K562 treated with DMSO at 1 percent for 4 hours (cell line): ENCODE results near the gene MYO1D. TPM values are rescaled to one million over a fixed set of nuclear protein-coding genes. Genes with fewer than 3 reads are reported as not detected.

Source experiments
- total RNA-seq: library from RNA; unstranded; fragments of 300-600 nt; gene quantifications from 2 replicates; pipeline ENCODE4 v1.2.3, GENCODE V29; 2022; ENCODE audit not compliant: insufficient read depth

MYO1D gene
- 43.5 and 48.5 TPM in 2 replicates for total RNA-seq

DNA sequence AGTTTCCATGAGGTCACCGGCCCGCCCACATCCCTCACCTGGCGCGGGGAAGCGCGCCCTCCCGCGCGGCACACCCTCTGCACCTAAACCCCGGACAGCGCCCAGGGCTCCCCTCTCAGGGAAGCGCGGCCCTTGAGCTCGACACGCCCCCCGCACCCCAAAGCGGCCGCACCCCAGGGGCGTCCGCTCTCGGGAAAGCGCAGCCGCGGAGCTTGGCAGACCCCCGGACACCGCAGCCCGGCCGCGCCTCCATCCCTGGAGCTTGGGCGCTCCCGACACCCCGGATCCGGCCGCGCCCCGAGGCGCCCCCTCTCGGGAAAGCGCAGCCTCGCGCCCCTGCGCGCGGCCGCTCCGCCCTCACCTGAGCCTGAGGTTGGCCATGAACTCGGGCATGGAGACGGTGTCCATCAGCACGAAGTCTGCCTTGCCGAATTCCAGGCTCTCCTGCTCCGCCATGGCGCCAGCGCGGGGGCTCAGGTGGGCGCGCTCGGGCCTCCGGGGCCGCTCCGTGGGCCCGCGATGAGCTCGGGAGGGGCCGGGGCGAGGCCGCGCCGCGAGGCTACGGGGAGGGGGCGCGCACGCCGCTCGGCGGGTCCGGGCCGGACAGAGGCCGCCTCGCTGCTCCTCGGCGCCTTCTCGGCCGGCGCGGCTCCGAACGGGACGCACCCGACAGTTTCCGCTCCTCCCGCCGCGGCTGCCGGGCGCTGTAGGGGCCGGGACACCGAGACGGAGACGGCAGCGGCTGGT lies at the start of gene MYO1D:
Gene MYO1D, minus strand, starts transcription at position 708 of the 747 bp plus-strand sequence. Its CDS starts 252 bp downstream, at position 456.

DNA sequence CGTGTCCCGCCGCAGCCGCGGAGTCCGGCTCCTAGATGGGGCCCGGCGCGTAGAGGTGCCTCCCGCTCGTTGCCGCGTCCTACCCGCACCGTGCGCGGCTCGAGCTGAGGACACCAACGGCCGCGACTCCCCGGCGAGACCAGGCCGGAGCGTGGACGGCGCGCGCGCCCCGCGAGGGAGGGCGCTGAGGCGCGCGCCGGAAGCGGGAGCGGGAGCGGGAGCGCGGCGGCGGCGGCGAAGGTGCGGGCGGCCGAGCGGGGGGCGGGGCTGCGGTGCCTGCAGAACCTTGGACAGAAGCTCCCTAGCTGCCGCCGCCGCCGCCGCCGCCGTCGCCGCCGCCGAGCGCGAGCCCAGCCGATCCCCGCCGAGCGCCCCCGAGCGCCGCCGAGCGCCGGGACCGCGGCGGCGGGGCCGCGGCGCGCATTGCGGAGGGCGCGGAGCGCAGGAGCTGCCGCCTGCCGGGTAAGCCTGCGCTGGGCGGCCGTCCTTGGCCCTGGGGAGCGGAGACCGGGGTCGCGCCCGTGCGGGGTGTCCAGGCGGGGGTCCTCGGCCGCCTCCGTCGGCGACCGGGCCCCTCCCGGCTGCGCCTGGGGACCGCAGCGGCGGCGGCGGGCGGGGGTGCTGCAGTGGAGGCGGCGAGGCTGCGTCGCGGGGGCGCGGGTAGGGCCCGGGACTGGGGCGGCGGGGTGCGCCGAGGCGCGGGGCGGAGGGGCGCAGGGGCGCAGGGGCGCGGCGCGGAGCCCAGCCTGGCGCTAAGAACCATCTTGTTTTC lies 390.0 kb downstream of the MYO1D start, which contains the start of gene CDK5R1:
Gene CDK5R1, plus strand, starts transcription at position 293 of the 772 bp plus-strand sequence. CDS start 628 bp downstream, outside the sequence.

DNA sequence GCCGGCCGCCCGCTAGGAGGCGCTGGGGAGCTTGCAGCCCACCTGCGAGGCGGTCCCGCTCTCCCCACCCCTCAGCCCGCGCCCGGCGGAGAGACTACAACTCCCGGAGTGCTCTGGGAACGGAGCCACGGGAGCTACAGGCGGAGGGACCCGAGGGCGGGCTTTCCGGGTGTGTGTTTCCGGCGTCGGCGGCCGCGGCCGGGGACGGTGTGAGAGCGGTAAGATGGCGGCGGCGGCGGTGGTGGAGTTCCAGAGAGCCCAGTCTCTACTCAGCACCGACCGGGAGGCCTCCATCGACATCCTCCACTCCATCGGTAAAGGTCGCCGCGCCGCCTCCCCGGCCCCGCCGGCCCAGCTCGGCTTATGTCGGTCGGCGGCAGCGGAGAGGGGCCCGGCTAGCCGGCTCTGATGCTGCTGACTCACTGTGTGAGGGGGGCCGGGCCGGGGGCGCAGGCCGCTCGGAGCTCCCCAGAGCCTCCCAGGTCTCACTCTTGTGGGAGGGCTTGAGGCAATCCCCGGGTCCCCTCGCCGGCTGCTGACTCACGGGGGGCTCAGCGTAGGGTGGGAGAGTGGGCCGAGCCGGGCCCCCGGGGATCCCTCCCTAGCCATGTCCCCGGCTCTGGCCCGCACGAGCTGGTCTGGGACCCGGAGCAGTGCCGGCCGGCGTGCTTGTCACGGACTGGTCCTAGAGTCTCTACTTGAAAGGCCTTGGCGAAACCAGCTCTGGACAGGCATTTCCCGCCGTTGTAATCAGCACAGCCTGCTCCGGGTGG lies 432.4 kb downstream of the MYO1D start, which contains the start of gene PSMD11:
Gene PSMD11, plus strand, starts transcription at position 210 of the 773 bp plus-strand sequence. Its CDS starts 14 bp downstream, at position 224.

Other genes starting within 250 kb of the MYO1D start
- 56.8 and 64.5 TPM in 2 replicates for gene TMEM98, start 51.0 kb upstream of the MYO1D start, total RNA-seq
- not detected in 2 replicates for gene SPACA3, start 114.7 kb upstream of the MYO1D start, total RNA-seq